ENCODE data around the gene NXPE1.

GRCh38 chr11:114525682-114526081 is 34.0 kb downstream of the NXPE1 start:
- TF ChIP-seq RAD21 (IDR thresholded peaks at IDR 0.05; ENCODE audit: low read depth) = no peak
- no peak for TF ChIP-seq CTCF (IDR thresholded peaks at IDR 0.05 in 2 of 3, conservative IDR thresholded peaks at IDR 0.05 in 1 of 3; ENCODE audit: borderline replicate concordance in 1 of 3, insufficient read depth in 1 of 3, low read depth in 2 of 3, low read length in 2 of 3)
- no peak for TF ChIP-seq POLR2A (IDR thresholded peaks at IDR 0.05; ENCODE audit: borderline replicate concordance, extremely low read depth, insufficient read depth, insufficient read length)
- no peak for TF ChIP-seq YY1 (IDR thresholded peaks at IDR 0.05; ENCODE audit: extremely low read depth, insufficient replicate concordance, low read depth, low read length)
- no peak for TF ChIP-seq SP1 (IDR thresholded peaks at IDR 0.05; ENCODE audit: low read depth)
